GM18868 (cell line): ENCODE data around the gene MT1G.
"Not testable (repeated sequence)": the region's sequence is repeated elsewhere in the genome, so short reads cannot be mapped to it uniquely, and the experiment has no call there.

ENCODE experiments used
- ATAC-seq: cut with Tn5 transposase; IDR thresholded peaks from one replicate; pipeline ENCODE4 v1.9.1; 2021; ENCODE audit warnings: mild to moderate bottlenecking, moderate library complexity; ENCODE audit not compliant: unreplicated experiment

The MT1G gene

GRCh38 chr16:56667581-56668571 is at the start of gene MT1G:
Gene MT1G, minus strand, starts transcription at chr16:56668065. Its CDS starts 72 bp downstream, at chr16:56667993.
- ATAC-seq, result no peak

GRCh38 chr16:56717532-56717931 is 49.7 kb upstream of the MT1G start:
- not testable (repeated sequence) for ATAC-seq

- no peak for ATAC-seq
Observed at GRCh38 chr16:56716761-56717160, 48.9 kb upstream of the MT1G start.

GRCh38 chr16:56715126-56715525 is 47.3 kb upstream of the MT1G start:
- ATAC-seq, result no peak

GRCh38 chr16:56713794-56714193 is 45.9 kb upstream of the MT1G start:
- no peak for ATAC-seq

- ATAC-seq, result no peak
Observed at GRCh38 chr16:56711862-56712261, 44.0 kb upstream of the MT1G start.

GRCh38 chr16:56710181-56710737 is 42.4 kb upstream of the MT1G start:
- no peak for ATAC-seq

- ATAC-seq, result no peak
Observed at GRCh38 chr16:56709443-56710040, 41.7 kb upstream of the MT1G start.

- ATAC-seq, result no peak
Observed at GRCh38 chr16:56708525-56709442, 40.9 kb upstream of the MT1G start.

- no peak for ATAC-seq
Observed at GRCh38 chr16:56702836-56703235, 35.0 kb upstream of the MT1G start.

- no peak for ATAC-seq
Observed at GRCh38 chr16:56701534-56701933, 33.7 kb upstream of the MT1G start.

- ATAC-seq, result no peak
Observed at GRCh38 chr16:56700631-56701030, 32.8 kb upstream of the MT1G start.

- ATAC-seq, result no peak
Observed at GRCh38 chr16:56700195-56700594, 32.3 kb upstream of the MT1G start.

- ATAC-seq, result no peak
Observed at GRCh38 chr16:56697456-56698155, 29.7 kb upstream of the MT1G start.

GRCh38 chr16:56695246-56695645 is 27.4 kb upstream of the MT1G start:
- ATAC-seq, result no peak

- no peak for ATAC-seq
Observed at GRCh38 chr16:56691885-56692284, 24.0 kb upstream of the MT1G start.

GRCh38 chr16:56690420-56691122 is 22.7 kb upstream of the MT1G start:
- ATAC-seq, result no peak

- no peak for ATAC-seq
Observed at GRCh38 chr16:56689171-56689570, 21.3 kb upstream of the MT1G start.

GRCh38 chr16:56688762-56689161 is 20.9 kb upstream of the MT1G start:
- ATAC-seq, result no peak

- no peak for ATAC-seq
Observed at GRCh38 chr16:56686758-56687157, 18.9 kb upstream of the MT1G start.
